ENCODE measurements around the gene RHD.
"Not testable (repeated sequence)": the region's sequence is repeated elsewhere in the genome, so short reads cannot be mapped to it uniquely, and the experiment has no call there.

GRCh38 chr1:25278358-25278757 lies 6.0 kb downstream of the RHD start:
- TF ChIP-seq EZH2 (IDR thresholded peaks at IDR 0.05; ENCODE audit: borderline replicate concordance, insufficient read depth, low read depth, low read length, poor library complexity, severe bottlenecking); CTCF (IDR thresholded peaks at IDR 0.05): not testable (repeated sequence)
